NCI-H510A treated with DMSO at 0.1 percent for 48 hours (cell line): ENCODE measurements around the gene NBR1.
A peak's percentile ranks its signal among the peaks of the same experiment; 100 is the strongest.
"Not testable (repeated sequence)": the region's sequence is repeated elsewhere in the genome, so short reads cannot be mapped to it uniquely, and the experiment has no call there.

ENCODE experiments used
- DNase-seq: peaks from one replicate; lab custom pipeline; 2025; lab: John Stamatoyannopoulos, UW

NBR1 gene

GRCh38 chr17:43170766-43171585 is at the start of gene NBR1:
TSS of gene NBR1 (plus strand) at chr17:43171214. CDS start at chr17:43175800, 4,586 bp downstream.
- peak; percentile 99 for DNase-seq

DNA sequence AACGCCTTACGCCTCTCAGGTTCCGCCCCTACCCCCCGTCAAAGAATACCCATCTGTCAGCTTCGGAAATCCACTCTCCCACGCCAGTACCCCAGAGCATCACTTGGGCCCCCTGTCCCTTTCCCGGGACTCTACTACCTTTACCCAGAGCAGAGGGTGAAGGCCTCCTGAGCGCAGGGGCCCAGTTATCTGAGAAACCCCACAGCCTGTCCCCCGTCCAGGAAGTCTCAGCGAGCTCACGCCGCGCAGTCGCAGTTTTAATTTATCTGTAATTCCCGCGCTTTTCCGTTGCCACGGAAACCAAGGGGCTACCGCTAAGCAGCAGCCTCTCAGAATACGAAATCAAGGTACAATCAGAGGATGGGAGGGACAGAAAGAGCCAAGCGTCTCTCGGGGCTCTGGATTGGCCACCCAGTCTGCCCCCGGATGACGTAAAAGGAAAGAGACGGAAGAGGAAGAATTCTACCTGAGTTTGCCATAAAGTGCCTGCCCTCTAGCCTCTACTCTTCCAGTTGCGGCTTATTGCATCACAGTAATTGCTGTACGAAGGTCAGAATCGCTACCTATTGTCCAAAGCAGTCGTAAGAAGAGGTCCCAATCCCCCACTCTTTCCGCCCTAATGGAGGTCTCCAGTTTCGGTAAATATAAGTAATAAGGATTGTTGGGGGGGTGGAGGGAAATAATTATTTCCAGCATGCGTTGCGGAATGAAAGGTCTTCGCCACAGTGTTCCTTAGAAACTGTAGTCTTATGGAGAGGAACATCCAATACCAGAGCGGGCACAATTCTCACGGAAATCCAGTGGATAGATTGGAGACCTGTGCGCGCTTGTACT is 45.7 kb upstream of the NBR1 start, which contains the start of gene BRCA1:
TSS of gene BRCA1 (minus strand) at position 232 of the 834 bp plus-strand sequence. CDS start 1,268 bp downstream, outside the sequence.
- peak; percentile 99 for DNase-seq

DNA sequence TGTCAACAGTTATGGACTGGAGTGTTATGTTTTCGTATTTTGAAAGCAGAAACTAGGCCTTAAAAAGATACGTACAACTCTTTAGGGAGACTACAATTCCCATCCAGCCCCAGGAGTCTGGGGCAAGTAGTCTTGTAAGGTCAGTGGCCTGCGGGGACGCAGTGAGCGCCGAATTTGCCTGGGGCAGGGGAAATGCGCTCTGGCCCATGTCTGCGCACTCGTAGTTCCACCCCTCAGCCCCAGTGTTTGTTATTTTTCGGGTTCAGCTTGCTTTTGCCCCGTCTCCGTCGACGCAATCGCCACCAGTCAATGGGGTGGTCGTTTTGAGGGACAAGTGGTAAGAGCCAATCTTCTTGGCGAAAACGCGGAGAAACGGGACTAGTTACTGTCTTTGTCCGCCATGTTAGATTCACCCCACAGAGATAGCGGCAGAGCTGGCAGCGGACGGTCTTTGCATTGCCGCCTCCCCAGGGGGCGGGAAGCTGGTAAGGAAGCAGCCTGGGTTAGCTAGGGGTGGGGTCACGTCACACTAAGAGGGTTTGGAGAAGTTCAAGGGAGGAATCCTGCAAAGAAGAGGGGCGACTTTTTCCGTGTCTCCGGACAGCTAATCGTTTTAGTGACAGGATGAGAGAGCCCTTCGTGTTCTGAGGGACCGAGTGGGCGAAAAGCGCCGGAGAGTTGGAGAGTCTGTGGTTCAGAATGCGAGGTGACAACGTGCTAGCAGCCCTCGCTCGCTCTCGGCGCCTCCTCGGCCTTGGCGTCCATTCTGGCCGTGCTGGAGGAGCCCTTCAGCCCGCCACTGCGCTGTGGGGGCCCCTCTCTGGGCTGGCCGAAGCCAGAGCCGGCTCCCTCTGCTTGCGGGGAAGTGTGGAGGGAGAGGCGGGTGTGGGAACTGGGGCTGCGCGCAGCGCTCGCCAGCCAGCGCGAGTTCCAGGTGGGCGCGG is 44.8 kb upstream of the NBR1 start:
- DNase-seq: peak; percentile 12

DNA sequence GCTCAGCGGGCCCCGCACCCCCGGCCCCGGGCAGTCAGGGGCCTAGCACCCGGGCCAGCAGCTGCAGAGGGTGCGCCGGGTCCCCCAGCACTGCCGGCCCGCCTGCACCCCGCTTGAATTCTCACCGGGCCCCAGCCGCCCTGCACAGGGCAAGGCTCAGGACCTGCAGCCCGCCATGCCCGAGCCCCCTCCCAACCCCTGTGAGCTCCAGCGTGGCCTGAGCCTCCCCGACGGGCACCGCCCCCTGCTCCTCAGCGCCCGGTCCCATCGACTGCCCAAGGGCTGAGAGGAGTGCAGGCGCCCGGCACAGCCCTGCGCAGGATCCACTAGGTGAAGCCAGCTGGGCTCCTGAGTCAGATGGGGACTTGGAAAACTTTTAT is 44.1 kb upstream of the NBR1 start:
- no peak for DNase-seq

DNA sequence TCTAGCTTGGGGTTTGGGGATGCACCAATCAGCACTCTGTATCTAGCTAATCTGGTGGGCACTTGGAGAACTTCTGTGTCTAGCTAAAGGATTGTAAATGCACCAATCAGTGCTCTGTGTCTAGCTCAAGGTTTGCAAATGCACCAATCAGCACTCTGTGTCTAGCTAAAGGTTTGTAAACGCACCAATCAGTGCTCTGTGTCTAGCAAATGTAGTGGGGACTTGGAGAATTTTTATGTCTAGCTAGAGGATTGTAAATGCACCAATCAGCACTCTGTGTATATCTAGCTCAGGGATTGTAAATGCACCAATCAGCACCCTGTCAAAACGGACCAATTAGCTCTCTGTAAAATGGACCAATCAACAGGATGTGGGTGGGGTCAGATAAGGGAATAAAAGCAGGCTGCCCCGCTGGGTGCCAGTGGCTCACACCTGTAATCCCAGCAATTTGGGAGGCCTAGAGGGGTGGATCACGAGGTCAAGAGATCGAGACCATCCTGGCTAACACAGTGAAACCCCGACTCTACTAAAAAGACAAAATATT is 43.6 kb upstream of the NBR1 start:
- not testable (repeated sequence) for DNase-seq

DNA sequence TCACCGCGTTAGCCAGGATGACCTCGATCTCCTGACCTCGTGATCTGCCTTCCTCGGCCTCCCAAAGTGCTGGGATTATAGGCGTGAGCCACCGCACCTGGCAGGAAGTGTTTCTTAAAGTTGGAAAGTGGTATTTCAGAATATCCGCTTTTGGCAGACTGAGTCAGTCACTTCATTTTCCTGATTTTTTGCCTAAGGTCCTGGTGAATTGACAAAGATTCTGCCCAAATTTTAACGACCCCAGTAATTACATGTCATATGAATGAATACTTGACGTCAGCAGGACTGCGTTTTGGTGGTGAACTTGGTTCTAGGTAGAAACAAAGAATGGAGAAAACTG is 41.4 kb upstream of the NBR1 start:
- no peak for DNase-seq

- no peak for DNase-seq
Measured at GRCh38 chr17:43132117-43132516, 38.9 kb upstream of the NBR1 start.

DNA sequence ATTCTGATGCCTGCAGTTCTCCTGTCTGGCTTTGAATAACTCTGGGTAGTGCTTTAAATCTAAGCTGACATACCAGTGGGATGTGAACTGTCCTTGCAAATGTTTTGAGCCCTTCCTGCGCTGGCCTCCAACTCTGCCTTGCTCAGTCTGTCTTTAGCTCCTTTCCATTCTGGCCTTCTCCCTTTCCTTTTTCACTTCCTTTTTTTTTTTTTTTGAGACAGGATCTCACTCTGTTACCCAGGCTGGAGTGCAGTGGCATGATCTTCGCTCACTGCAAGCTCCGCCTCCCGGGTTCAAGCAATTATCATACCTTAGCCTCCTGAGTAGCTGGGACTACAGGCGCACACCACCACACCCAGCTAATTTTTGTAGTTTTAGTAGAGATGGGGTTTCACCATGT is 37.6 kb upstream of the NBR1 start:
- DNase-seq: not testable (repeated sequence)

GRCh38 chr17:43134774-43135453 is 36.1 kb upstream of the NBR1 start:
- no peak for DNase-seq

- no peak for DNase-seq
Measured at GRCh38 chr17:43135454-43135819, 35.6 kb upstream of the NBR1 start.

- DNase-seq: not testable (repeated sequence)
Measured at GRCh38 chr17:43136574-43136973, 34.4 kb upstream of the NBR1 start.

GRCh38 chr17:43138531-43138930 is 32.5 kb upstream of the NBR1 start:
- not testable (repeated sequence) for DNase-seq

DNA sequence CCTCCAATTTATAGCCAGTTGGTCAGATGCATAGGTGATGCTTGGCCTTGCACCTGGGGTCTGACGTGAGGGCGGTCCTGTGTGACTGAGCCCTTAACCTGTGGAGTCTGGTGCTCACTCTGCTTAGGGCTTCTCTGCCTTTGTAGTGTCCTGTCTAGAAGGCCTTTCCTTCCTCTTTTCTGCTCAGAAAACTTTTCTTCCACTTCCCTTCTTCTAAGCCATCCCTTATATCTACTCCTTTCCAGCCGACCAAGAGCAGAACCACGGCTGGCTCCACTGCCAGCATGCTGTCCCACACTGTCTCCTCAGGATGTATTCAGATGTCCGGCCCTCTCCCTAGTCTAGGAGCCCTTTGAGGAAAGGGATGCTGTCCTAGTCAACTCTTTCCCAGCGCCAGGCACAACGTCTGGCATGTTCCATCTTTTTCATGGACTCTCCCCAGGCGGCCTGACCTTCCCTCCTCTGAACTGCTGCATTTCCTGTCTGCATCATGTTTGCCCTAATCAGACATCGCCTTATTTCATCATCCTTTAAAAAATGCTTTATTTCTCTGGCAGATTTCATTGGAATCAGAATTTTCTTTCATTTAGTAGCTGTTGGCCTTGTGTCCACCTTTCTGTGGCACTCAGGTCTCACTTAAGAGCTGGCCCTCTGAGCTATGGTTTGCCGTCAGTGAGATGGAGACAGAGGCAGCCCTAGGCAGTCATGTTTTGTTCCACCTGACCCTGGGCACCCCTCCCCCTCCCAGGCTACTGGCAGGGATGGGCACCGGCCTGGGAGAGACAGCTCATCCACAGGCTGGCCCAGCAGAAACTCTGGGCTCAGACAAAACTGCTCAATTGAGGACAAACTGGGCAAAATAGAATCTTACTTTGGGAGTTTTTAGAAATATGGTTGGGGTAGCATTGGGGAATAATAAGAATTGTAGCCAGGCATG is 30.4 kb upstream of the NBR1 start:
- no peak for DNase-seq

DNA sequence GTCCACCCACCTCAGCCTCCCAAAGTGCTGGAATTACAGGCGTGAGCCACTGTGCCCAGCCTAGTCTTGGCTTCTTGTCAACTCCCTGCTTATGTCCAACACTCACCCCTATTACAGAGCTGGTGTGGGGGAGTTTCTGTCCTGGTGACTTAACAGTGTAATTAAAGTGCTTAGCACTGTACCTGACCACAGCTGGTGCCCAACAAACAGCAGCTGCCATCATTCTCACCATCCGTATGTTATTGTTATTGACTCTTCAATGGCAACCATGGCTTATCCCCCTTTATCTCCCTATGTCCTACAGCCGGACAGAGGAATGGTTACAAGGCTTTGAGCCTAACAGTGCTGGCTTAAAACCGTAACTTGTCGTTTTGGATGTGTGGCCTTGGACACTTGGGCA is 28.9 kb upstream of the NBR1 start:
- no peak for DNase-seq

DNA sequence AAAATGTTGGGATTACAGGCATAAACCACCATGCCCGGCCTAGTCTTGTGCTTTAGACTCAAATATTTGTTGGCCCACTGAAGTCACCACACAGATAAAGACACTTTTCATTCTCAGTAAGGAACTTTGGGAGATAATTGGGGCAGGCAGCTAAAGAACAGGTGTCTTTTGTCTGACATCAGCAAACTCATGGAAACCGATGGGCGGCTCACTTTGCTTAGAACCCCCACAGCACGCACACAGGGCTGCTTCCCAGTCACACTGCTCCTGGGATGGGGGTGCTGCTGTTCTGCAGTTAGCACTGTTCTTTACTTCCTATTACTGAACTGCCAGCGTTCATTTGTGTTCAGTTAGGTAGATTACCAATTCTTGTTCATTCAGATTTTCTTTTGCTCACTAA is 27.8 kb upstream of the NBR1 start:
- no peak for DNase-seq

- no peak for DNase-seq
Measured at GRCh38 chr17:43146649-43147048, 24.4 kb upstream of the NBR1 start.

- DNase-seq: peak; percentile 5
Measured at GRCh38 chr17:43151880-43152456, 19.0 kb upstream of the NBR1 start.

DNA sequence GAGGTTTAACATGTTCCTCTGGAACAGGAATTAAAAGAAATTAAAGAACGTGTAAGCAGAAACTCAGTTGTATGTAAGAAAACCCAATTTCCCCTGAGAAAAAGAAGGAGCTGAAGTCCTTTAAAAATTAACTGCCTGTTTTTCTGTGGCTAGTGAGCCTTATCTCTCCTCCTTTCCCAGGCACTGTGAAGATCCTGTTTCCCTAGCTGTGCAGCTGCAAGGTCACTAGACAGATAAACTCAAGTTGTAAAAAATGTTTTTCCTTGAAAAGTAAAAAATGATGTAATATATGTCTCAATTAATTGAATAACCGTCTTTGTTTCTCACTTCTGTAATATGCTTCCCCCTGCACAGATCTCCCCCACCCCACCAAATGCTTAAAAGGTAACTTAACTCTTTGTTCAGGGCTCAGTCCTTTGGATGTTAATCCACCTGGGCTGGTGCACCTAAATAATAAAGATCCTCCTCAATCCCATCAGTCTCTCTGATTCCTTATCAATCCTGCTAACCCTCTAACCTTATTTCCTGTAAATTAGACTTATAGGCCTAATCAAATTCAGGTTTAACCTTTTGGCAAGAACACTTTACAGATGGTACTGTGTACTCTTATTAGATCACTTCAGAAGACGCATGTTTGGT is 17.7 kb upstream of the NBR1 start:
- DNase-seq: not testable (repeated sequence)

DNA sequence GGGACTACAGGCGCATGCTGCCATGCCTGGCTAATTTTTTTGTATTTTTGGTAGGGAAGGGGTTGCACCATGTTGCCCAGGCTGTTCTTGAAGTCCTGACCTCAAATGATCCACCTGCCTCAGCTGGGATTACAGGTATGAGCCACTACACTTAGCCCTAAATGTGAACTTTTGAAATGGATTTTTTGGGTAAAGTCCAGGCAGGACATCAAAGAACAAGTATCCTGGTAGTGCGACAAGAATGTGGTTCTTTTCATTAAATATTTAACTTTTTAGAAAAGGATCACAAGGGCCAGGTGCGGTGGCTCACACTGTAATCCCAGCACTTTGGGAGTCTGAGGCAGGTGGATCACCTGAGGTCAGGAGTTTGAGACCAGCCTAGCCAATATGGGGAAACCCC is 15.3 kb upstream of the NBR1 start:
- DNase-seq: no peak
